SK-N-SH (cell line): ENCODE measurements around the gene CHST11. TPM values are rescaled to one million over a fixed set of nuclear protein-coding genes. Genes with fewer than 3 reads are reported as not detected.

Experiments used
- CTCF ChIA-PET: fragments of 300-600, 350-600 bp; formaldehyde crosslinking; extraction: SDS; loops from one replicate; lab custom pipeline; 2021; lab: Yijun Ruan, JAX
- POLR2A ChIA-PET: fragments of 350-600 bp; sonication (Branson Sonifier 250); formaldehyde crosslinking; extraction: SDS; loops from one replicate; lab custom pipeline; 2020; ENCODE audit warnings: antibody characterized with exemption, inconsistent platforms; lab: Yijun Ruan, JAX
- DNase-seq: peaks from one replicate; pipeline ENCODE4 v3.0.0; 2012
- H2AFZ ChIP-seq: fragments of 200-600 bp; sonication (generic); 2 replicates; pipeline ENCODE4 v1.8.1; 2016; ENCODE audit warnings: antibody characterized with exemption, mild to moderate bottlenecking, low read depth
- H3F3A ChIP-seq: fragments of 200-600 bp; sonication (generic); replicated peaks from 2 replicates; pipeline ENCODE3; 2016; ENCODE audit warnings: antibody characterized with exemption, mild to moderate bottlenecking; ENCODE audit not compliant: insufficient read depth
- H3K27ac ChIP-seq, 2 experiments: fragments of 200-500 bp in 1 of 2; fragments of 200-600 bp in 1 of 2; sonication (Bioruptor generic) in 1 of 2; sonication (generic), shearing (Covaris generic) in 1 of 2; 2 replicates each; pipeline versions ENCODE4 v1.5.1 to v1.6.1; 2014 to 2016; ENCODE audit warnings: low read depth in 2 of 2, inconsistent platforms in 1 of 2, low read length in 1 of 2, mild to moderate bottlenecking in 1 of 2, mixed read lengths in 1 of 2
- H3K27me3 ChIP-seq: fragments of 200-600 bp; sonication (generic), shearing (Covaris generic); 2 replicates; pipeline ENCODE4 v1.6.1; 2016; ENCODE audit warnings: mixed run types; ENCODE audit not compliant: insufficient read depth
- H3K36me3 ChIP-seq, 2 experiments: fragments of 200-500 bp in 1 of 2; fragments of 200-600 bp in 1 of 2; sonication (Bioruptor generic) in 1 of 2; sonication (generic) in 1 of 2; replicated peaks in 1 of 2; 2 replicates each; pipeline versions ENCODE3 to v1.5.1; 2014 to 2016; ENCODE audit warnings: low read length in 1 of 2, mild to moderate bottlenecking in 1 of 2; ENCODE audit not compliant: insufficient read depth in 2 of 2, control insufficient read depth in 1 of 2
- H3K4me1 ChIP-seq, 2 experiments: fragments of 200-500 bp in 1 of 2; fragments of 200-600 bp in 1 of 2; sonication (Bioruptor generic) in 1 of 2; sonication (generic), shearing (Covaris generic) in 1 of 2; 2 replicates each; pipeline versions ENCODE4 v1.5.1 to v1.6.1; 2014 to 2016; ENCODE audit warnings: low read depth in 1 of 2, low read length in 1 of 2, mixed run types in 1 of 2; ENCODE audit not compliant: insufficient read depth in 2 of 2, control insufficient read depth in 1 of 2
- H3K4me2 ChIP-seq: fragments of 200-600 bp; sonication (generic), shearing (Covaris generic); 2 replicates; pipeline ENCODE4 v1.6.1; 2017; ENCODE audit warnings: mixed run types
- H3K4me3 ChIP-seq, 2 experiments: fragments of 200-500 bp in 1 of 2; fragments of 200-600 bp in 1 of 2; sonication (Bioruptor generic) in 1 of 2; sonication (generic), shearing (Covaris generic) in 1 of 2; 2 replicates each; pipeline versions ENCODE4 v1.5.1 to v1.8.1; 2014 to 2016; ENCODE audit warnings: low read depth in 2 of 2, inconsistent platforms in 1 of 2, low read length in 1 of 2, mild to moderate bottlenecking in 1 of 2, mixed read lengths in 1 of 2, moderate library complexity in 1 of 2
- H3K79me2 ChIP-seq: fragments of 200-600 bp; sonication (generic); 2 replicates; pipeline ENCODE4 v1.8.1; 2017; ENCODE audit warnings: mild to moderate bottlenecking; ENCODE audit not compliant: insufficient read depth
- H3K9ac ChIP-seq: fragments of 200-600 bp; sonication (generic); 2 replicates; pipeline ENCODE4 v1.6.1; 2017; ENCODE audit warnings: mixed run types
- H3K9me2 ChIP-seq: fragments of 200-600 bp; sonication (generic); 2 replicates; pipeline ENCODE4 v1.6.1; 2017; ENCODE audit warnings: mixed run types
- H3K9me3 ChIP-seq: fragments of 200-600 bp; sonication (generic); 2 replicates; pipeline ENCODE4 v1.6.1; 2017; ENCODE audit warnings: mixed run types, mild to moderate bottlenecking, moderate library complexity
- H4K20me1 ChIP-seq: fragments of 200-600 bp; sonication (generic); 2 replicates; pipeline ENCODE4 v1.6.1; 2017; ENCODE audit warnings: mild to moderate bottlenecking, mixed run types; ENCODE audit not compliant: insufficient read depth
- CTCF ChIP-seq: fragments of 200-600 bp; sonication (generic); IDR thresholded peaks from 2 replicates; pipeline ENCODE4 v1.6.1; 2017; ENCODE audit warnings: antibody characterized with exemption, mild to moderate bottlenecking, moderate library complexity
- FOXM1 ChIP-seq: IDR thresholded peaks from 2 replicates; pipeline ENCODE4 v1.4.0; 2012; ENCODE audit warnings: low read depth, mild to moderate bottlenecking
- MXI1 ChIP-seq: IDR thresholded peaks from 2 replicates; pipeline ENCODE4 v1.6.1; 2012; ENCODE audit warnings: mild to moderate bottlenecking, low read depth, low read length, improper control_type of control experiment
- RCOR1 ChIP-seq: fragments of 150-350 bp; IDR thresholded peaks from 2 replicates; pipeline ENCODE4 v1.6.1; 2017; ENCODE audit warnings: antibody characterized with exemption, low read length
- SMC3 ChIP-seq: IDR thresholded peaks from 2 replicates; pipeline ENCODE4 v1.6.1; 2012; ENCODE audit warnings: low read depth, low read length, improper control_type of control experiment
- WGBS: methylation state at CpG from one replicate; pipeline ENCODE4 v1.1.6; 2017; ENCODE audit warnings: low lambda C conversion rate; 5-methylcytosine and 5-hydroxymethylcytosine counted together
- polyA plus RNA-seq, 3 experiments: library from polyadenylated mRNA; depleted of rRNA; stranded (reverse); fragments of >200 nt; gene quantifications; 2 replicates each; pipeline ENCODE4 v1.2.3, GENCODE V29; 2012

CHST11 gene
- polyA plus RNA-seq, 1 of the 3 experiments (the other 2 are of a cell fraction): 18.6 TPM

DNA sequence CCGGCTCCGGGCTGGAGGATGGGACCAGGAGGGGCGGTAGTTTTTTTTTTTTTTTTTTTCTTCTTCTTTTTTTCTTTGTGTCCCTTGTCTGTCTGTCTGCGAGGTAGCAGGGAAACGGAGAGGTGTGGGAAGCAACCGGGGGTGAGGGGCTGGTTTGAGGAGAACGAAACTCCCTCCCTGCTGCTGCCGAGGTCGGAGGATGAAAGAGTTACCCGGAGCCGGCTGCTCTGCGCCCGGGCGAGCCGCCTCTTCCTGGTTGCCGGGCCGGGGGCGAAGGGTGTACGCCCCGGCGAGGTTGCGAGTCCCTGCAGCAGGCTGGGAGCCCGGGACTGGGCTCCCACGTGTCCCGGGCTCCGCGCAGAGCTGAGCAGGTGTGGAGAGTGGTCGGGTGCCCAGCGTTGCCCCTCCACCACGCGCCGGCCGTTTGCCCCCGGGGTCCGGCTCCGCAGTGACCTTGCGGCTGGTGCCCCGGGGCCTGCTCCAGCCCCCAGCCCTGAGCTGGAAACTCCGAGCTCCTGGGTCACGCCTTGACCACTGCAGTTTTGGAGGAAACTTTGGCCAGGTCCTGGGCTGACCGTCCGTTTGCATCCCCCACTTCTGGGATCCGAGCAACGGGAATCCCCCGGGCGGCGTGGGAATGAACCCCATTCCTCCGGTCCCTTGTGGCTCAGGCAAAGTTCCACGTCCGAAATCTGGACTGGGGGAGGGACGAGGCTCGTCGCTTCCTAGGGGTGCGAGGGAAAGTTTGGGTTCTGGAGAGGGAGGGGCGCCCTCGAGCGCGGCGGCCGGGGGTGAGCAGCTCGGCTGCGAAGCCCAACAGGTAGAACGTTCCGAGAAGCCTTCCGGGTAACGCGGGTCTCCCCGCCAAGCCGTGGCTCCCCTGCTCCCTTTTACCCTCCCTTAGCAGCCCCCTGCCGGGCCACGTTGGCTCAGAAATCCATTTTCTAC is 1.3 kb downstream of the CHST11 start:
- ChIA-PET CTCF (interaction anchor here (0.6 to 4.3 kb wide), 21 partner anchors 9 to 594 kb away, joined by 3 to 26 read pairs (median 3); no protein-coding TSS in a partner anchor), POLR2A (interaction anchor here (1.3 to 1.4 kb wide), 2 partner anchors 22 to 153 kb away, joined by 3 to 6 read pairs; no protein-coding TSS in a partner anchor)
- no peak for TF ChIP-seq FOXM1
- 0 out of 2 replicates have a peak, but pooled peaks have one; percentile 11 for TF ChIP-seq CTCF
- Histone ChIP-seq H4K20me1 (no peaks in the 10 kb centered on the region), H3K4me2 (peak overlapping the region; percentile 93), H3F3A (peaks cover 2% of the 10 kb centered on the region), H3K9me3 (no peaks in the 10 kb centered on the region), H3K4me1 (peaks cover 5 to 17% of the 10 kb centered on the region in 2 experiments; a peak in 1 of 4 replicates), H3K27me3 (no peaks in the 10 kb centered on the region), H2AFZ (peak overlapping the region; percentile 99), H3K36me3 (no peaks in the 10 kb centered on the region), H3K27ac (peak overlapping the region; percentile 55 to 79; a peak in 3 of 4 replicates), H3K9me2 (no peaks in the 10 kb centered on the region), H3K4me3 (peak overlapping the region; percentile 92 to 100), H3K9ac (peak overlapping the region; percentile 73; the same call in 1 of the 2 replicates), H3K79me2 (peaks cover 38% of the 10 kb centered on the region)
- peak; percentile 79 for DNase-seq
- WGBS: 7% methylated on average over 38 of the region's 71 CpGs

- Histone ChIP-seq H3K9me2 (no peaks in the 10 kb centered on the region), H3K4me3 (peak overlapping the region; percentile 92 to 100), H3K27ac (no peak overlapping the region), H3K9ac (peak overlapping the region; percentile 73; the same call in 1 of the 2 replicates), H2AFZ (peak overlapping the region; percentile 99), H4K20me1 (no peaks in the 10 kb centered on the region), H3K36me3 (no peaks in the 10 kb centered on the region), H3K27me3 (no peaks in the 10 kb centered on the region), H3K79me2 (peaks cover 38% of the 10 kb centered on the region), H3K4me1 (peaks cover 5 to 17% of the 10 kb centered on the region in 2 experiments; a peak in 1 of 4 replicates), H3F3A (peaks cover 2% of the 10 kb centered on the region), H3K4me2 (peak overlapping the region; percentile 93), H3K9me3 (no peaks in the 10 kb centered on the region)
- WGBS: 69% methylated on average over 18 of the region's 21 CpGs
- POLR2A ChIA-PET: interaction anchor here (0.6 kb wide), 1 partner anchor 142 kb away, joined by 3 read pairs; no protein-coding TSS in a partner anchor
- peak; percentile 28 for DNase-seq
- TF ChIP-seq RCOR1 (no peak), SMC3 (no peak), MXI1 (0 out of 2 replicates have a peak, but pooled peaks have one; percentile 19)
- CTCF ChIA-PET: interaction anchor here (0.7 to 4.3 kb wide), 15 partner anchors 8 to 594 kb away, joined by 3 to 26 read pairs (median 3); no protein-coding TSS in a partner anchor
These were observed 2.1 kb downstream of the CHST11 start for GRCh38 chr12:104458694-104459367.
